Globus pallidus (tissue), 1 donor: ENCODE measurements around the gene SRGN.

ENCODE experiments used
- DNase-seq: peaks from one replicate; pipeline ENCODE4 v3.0.0-alpha.2; 2015; ENCODE audit warnings: low spot score

Gene SRGN

GRCh38 chr10:69090685-69091084 is 2.8 kb downstream of the SRGN start:
- DNase-seq = no peak

DNA sequence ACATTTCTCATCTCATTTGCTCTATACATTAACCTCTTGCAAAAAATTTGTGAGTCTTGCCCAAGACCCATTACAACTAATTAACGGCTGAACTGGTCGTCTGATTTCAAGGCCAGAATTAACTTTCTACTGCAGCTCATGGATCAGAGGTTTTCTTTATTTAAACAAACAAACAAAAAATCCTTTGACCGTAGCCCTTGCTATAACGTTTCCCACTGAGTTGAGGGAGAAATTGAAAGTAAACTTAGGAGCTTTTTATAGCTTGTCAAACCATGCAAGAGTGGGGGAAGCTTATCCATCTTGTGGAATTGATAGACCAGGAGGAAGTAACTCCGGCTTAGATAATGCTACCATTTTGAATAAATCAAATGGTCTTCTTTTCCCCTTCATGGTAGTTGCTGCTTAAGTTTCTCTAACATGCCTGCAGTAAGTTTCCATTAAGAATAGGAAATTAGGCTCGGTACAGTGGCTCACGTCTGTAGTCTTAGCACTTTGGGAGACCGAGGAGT is 3.3 kb downstream of the SRGN start:
- no peak for DNase-seq

GRCh38 chr10:69092959-69093850 is 5.3 kb downstream of the SRGN start:
- DNase-seq = peak; percentile 56

DNA sequence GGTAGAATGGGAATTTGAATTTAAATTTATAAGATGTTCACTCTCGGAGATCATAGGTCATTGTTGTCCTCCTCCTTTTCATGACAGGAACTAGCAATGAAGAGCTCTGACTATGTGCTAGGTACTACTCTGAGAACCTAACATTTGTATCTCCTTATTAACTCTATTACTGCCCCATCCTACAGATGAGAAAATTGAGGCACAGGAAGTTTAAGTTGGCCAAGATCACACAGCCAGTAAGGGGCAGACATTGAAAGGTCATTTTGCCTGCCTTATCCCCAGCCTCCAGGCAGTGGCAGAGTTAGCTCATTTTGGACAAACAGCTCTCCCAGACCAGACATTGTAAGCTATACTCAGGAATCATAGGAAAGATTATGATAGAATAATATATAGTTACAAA is 6.0 kb downstream of the SRGN start:
- no peak for DNase-seq

DNA sequence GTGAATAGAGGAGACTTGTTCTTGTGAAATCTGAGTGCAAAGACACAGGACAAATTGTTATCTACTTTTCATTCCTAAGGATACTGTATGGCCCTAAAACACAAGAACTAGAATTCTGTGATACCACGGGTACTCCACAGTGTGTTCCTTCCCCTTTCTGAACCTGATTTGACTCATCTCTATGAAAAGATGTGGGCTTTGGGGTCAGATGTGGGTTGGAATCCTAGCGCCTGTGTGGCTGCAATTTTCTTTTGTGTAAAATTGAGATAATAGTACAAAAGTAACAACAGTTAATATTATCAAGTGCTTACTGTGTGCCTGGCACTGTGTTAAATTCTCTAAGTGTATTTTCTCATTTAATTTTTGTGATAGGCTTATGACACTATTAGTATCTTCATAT is 8.1 kb downstream of the SRGN start:
- DNase-seq = no peak

DNA sequence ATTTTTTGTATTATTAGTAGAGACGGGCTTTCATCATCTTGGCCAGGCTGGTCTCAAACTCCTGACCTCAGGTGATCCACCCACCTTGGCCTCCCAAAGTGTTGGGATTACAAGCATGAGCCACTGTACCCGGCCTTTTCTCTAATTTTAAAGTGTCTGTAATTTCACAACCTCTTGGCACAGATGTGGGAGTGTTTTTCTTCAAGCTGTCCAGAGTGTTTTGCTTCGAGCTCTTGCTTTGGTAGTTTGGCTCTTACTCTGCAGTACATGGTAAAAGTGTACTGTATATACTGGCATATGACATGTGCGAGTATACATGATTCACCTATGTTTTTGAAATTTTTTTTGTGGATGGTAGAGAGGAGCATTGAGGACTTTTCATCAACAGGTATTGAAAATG is 9.8 kb downstream of the SRGN start:
- DNase-seq = no peak

GRCh38 chr10:69100136-69100872 is 12.4 kb downstream of the SRGN start:
- no peak for DNase-seq

- no peak for DNase-seq
Observed at GRCh38 chr10:69101451-69102095, 13.7 kb downstream of the SRGN start.

GRCh38 chr10:69102440-69102839 is 14.5 kb downstream of the SRGN start:
- DNase-seq = no peak

DNA sequence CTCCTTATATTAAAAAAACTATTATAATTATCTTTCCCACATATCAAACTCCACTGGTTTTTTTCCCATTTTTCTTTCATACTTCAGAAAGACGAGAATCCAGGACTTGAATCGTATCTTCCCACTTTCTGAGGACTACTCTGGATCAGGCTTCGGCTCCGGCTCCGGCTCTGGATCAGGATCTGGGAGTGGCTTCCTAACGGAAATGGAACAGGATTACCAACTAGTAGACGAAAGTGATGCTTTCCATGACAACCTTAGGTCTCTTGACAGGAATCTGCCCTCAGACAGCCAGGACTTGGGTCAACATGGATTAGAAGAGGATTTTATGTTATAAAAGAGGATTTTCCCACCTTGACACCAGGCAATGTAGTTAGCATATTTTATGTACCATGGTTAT is 15.9 kb downstream of the SRGN start:
- DNase-seq = no peak

- DNase-seq = no peak
Observed at GRCh38 chr10:69104994-69105790, 17.3 kb downstream of the SRGN start.

DNA sequence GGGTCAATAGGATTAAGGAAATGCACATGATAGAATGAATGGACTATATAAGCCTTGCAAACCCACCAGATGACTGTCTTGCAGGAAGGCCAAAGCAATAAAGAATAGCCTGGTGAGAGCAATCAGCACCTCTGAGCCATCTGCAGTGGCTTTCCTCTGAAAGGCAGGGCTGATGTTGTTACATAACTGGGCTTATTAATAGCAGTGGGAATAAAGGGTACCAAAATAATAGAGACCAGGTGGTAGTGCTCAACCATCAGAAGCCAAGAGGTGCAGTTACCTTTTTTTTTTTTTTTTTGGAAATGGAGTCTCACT is 19.2 kb downstream of the SRGN start:
- no peak for DNase-seq

GRCh38 chr10:69107699-69108098 is 19.8 kb downstream of the SRGN start:
- no peak for DNase-seq

GRCh38 chr10:69119896-69120295 is 32.0 kb downstream of the SRGN start:
- DNase-seq = no peak

GRCh38 chr10:69123306-69123746 is 35.4 kb downstream of the SRGN start:
- no peak for DNase-seq

GRCh38 chr10:69123747-69124562 is 36.1 kb downstream of the SRGN start, which contains the start of gene VPS26A:
Gene VPS26A (plus strand): TSS chr10:69124178. CDS start chr10:69124278, 100 bp downstream.
- DNase-seq = peak; percentile 99

GRCh38 chr10:69124563-69125268 is 36.8 kb downstream of the SRGN start:
- DNase-seq = peak; percentile 27

DNA sequence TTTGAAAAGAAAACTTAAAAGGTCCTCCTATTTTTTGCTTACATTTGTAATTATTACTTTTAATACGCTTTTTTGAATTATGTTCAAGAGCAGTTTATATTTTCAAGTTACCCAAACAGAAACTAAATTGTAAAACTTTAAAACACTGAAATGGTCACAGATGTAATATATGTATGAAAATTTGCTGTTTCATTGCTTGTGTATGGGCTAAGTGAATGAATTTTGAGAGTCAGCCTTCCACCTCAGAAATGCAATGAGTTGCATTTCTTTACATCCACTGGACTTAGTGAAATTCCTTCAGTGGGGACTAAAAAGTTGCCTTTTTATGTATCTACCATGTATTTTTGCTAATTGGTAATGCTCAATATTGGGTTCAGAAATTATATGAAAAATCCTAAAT is 37.7 kb downstream of the SRGN start:
- DNase-seq = no peak

GRCh38 chr10:69130251-69130650 is 42.3 kb downstream of the SRGN start:
- no peak for DNase-seq

DNA sequence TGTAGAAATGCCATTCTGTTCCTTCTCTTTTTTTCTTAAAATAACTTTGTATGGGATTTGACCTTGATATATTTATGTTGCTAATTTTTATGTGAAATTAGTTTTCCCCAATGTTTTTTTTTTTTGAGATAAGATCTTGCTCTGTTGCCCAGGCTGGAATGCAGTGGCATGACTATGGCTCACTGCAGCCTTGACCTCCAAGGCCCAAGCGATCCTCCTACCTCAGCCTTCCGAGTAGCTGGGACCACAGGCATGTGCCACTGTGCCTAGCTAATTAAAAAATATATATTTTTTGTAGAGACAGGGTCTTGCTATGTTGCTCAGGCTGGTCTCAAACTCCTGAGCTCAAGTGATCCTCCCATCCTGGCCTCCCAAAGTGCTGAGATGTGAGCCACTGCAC is 52.1 kb downstream of the SRGN start:
- no peak for DNase-seq
